GM12878 (cell line): ENCODE results near the gene MAP4. TPM values are rescaled to one million over a fixed set of nuclear protein-coding genes. Genes with fewer than 3 reads are reported as not detected.

ENCODE experiments used
- ATAC-seq: fragments of 200-7000 bp; cut with Tn5 transposase; 3 replicates; pipeline ENCODE4 v1.9.1; 2020; ENCODE audit warnings: mild to moderate bottlenecking, moderate library complexity
- BruUV-seq: library from RNA; stranded (reverse); fragments of 400-500 nt; replicated peaks from 2 replicates; lab custom pipeline; 2021; lab: Mats Ljungman, UMichigan
- CTCF ChIA-PET: fragments of 300-600 bp; sonication (Branson Sonifier 250); formaldehyde crosslinking; extraction: SDS; loops from one replicate; lab custom pipeline; 2021; ENCODE audit warnings: inconsistent platforms; lab: Yijun Ruan, JAX
- POLR2A ChIA-PET: fragments of 350-600 bp; formaldehyde crosslinking; extraction: SDS; loops from one replicate; lab custom pipeline; 2021; ENCODE audit warnings: inconsistent platforms; lab: Charles Lee
- RAD21 ChIA-PET: fragments of 300-600 bp; sonication (Branson Sonifier 250); formaldehyde crosslinking; loops from one replicate; lab custom pipeline; 2023; ENCODE audit warnings: antibody characterized with exemption; ENCODE audit not compliant: unreplicated experiment; lab: Charles Lee
- SMC1A ChIA-PET: fragments of 300-600 bp; sonication (Branson Sonifier 250); formaldehyde crosslinking; loops from one replicate; lab custom pipeline; 2023; ENCODE audit not compliant: unreplicated experiment, uncharacterized antibody; lab: Charles Lee
- DNase-seq: peaks from one replicate; pipeline ENCODE4 v3.0.0-alpha.2; 2011; ENCODE audit warnings: low read depth, low spot score
- FAIRE-seq: peaks from 3 replicates; lab custom pipeline; 2011; peaks lifted over from hg19 to GRCh38; lab: Jason Lieb, UNC
- H2AFZ ChIP-seq: 2 replicates; pipeline ENCODE4 v1.6.0; 2011; ENCODE audit warnings: low read depth, low read length, control low read depth; ENCODE audit not compliant: control insufficient read depth
- H3K27ac ChIP-seq: 2 replicates; pipeline ENCODE4 v1.5.1; 2011; ENCODE audit warnings: control low read depth; ENCODE audit not compliant: control insufficient read depth, insufficient read depth
- H3K27me3 ChIP-seq, 2 experiments: replicated peaks in 1 of 2; 2 replicates each; pipeline versions ENCODE4 v1.6.0 to v1.6.1; 2011; ENCODE audit warnings: low read length in 1 of 2; ENCODE audit not compliant: control insufficient read depth in 2 of 2, insufficient read depth in 2 of 2
- H3K36me3 ChIP-seq, 2 experiments: 2 replicates each; pipeline ENCODE4 v1.5.1; 2011; ENCODE audit warnings: low read length in 1 of 2; ENCODE audit not compliant: control insufficient read depth in 2 of 2, insufficient read depth in 2 of 2
- H3K4me1 ChIP-seq: 2 replicates; pipeline ENCODE4 v1.6.1; 2011; ENCODE audit warnings: mild to moderate bottlenecking, low read length, moderate library complexity, mixed read lengths; ENCODE audit not compliant: control insufficient read depth, insufficient read depth
- H3K4me2 ChIP-seq: 2 replicates; pipeline ENCODE4 v1.6.0; 2011; ENCODE audit warnings: control low read depth; ENCODE audit not compliant: control insufficient read depth, insufficient read depth
- H3K4me3 ChIP-seq: fragments of 200-600 bp; sonication (generic); 2 replicates; pipeline ENCODE4 v1.5.1; 2016
- H3K79me2 ChIP-seq: 2 replicates; pipeline ENCODE4 v1.6.0; 2011; ENCODE audit warnings: low read length; ENCODE audit not compliant: control insufficient read depth, insufficient read depth
- H3K9ac ChIP-seq: 2 replicates; pipeline ENCODE4 v1.8.0; 2011; ENCODE audit warnings: low read length, control low read depth, mixed read lengths; ENCODE audit not compliant: control insufficient read depth, insufficient read depth
- H3K9me3 ChIP-seq: replicated peaks from 3 replicates; pipeline ENCODE4 v1.5.1; 2011; ENCODE audit warnings: mild to moderate bottlenecking, low read length; ENCODE audit not compliant: control insufficient read depth, insufficient read depth
- H4K20me1 ChIP-seq: 2 replicates; pipeline ENCODE4 v1.6.0; 2011; ENCODE audit not compliant: control insufficient read depth, insufficient read depth
- EGR1 ChIP-seq, 2 experiments: IDR thresholded peaks; 1 replicate in 1 of 2; 2 replicates in 1 of 2; pipeline ENCODE4 v1.6.1; 2011 to 2012; ENCODE audit warnings: low read depth in 2 of 2, low read length in 2 of 2, borderline replicate concordance in 1 of 2, mild to moderate bottlenecking in 1 of 2, moderate library complexity in 1 of 2
- MYC ChIP-seq: IDR thresholded peaks from 2 replicates; pipeline ENCODE4 v1.6.1; 2011; ENCODE audit warnings: mild to moderate bottlenecking, low read length, moderate library complexity, inconsistent platforms; ENCODE audit not compliant: insufficient read depth, insufficient replicate concordance, insufficient read length, severe bottlenecking
- NBN ChIP-seq: fragments of 450-650 bp; IDR thresholded peaks from 2 replicates; pipeline ENCODE4 v1.6.1; 2016
- POLR2AphosphoS2 ChIP-seq: IDR thresholded peaks from 2 replicates; pipeline ENCODE4 v1.6.1; 2011; ENCODE audit warnings: low read depth, mild to moderate bottlenecking, low read length, improper control_type of control experiment, moderate library complexity
- RCOR1 ChIP-seq: conservative IDR thresholded peaks from 2 replicates; pipeline ENCODE4 v1.6.1; 2012; ENCODE audit warnings: low read depth, low read length, improper control_type of control experiment
- SUZ12 ChIP-seq: fragments of 200-600 bp; sonication (generic); IDR thresholded peaks from one replicate; pipeline ENCODE4 v1.6.1; 2018; ENCODE audit warnings: antibody characterized with exemption, mild to moderate bottlenecking; ENCODE audit not compliant: unreplicated experiment
- ZNF384 ChIP-seq: IDR thresholded peaks from 2 replicates; pipeline ENCODE4 v1.6.1; 2012; ENCODE audit warnings: low read depth, mild to moderate bottlenecking, low read length, improper control_type of control experiment, borderline replicate concordance
- WGBS: methylation state at CpG from one replicate; pipeline ENCODE4 v1.1.6; 2016; ENCODE audit warnings: low lambda C conversion rate; ENCODE audit not compliant: insufficient replicate concordance, insufficient coverage; ENCODE audit errors: missing lambda C conversion rate; 5-methylcytosine and 5-hydroxymethylcytosine counted together
- in situ Hi-C: fragments of 300-500 bp; cut with MboI; formaldehyde crosslinking; loops from 9 replicates; pipeline ENCODE4 v1.14.3; 2018; ENCODE audit warnings: mixed read lengths
- intact Hi-C: fragments of 100-400 bp; cut with micrococcal nuclease; formaldehyde crosslinking; loops from one replicate; pipeline ENCODE4 v1.14.2; 2022; ENCODE audit not compliant: unreplicated experiment
- polyA plus RNA-seq, 11 experiments: library from polyadenylated mRNA; depleted of rRNA in 4 of 11; unstranded in 6 of 11; stranded (reverse) in 5 of 11; fragments of >200 nt; fragmentation: Nextera tagmentation in 4 of 11; fragmentation: Illumina TruSeq in 1 of 11; extraction: Ambion mirVana in 4 of 11; extraction: Trizol in 1 of 11; gene quantifications; 1 replicate in 1 of 11; 2 replicates in 10 of 11; pipeline versions ENCODE4 v1.2.1 to v1.2.3, GENCODE V29; 2011 to 2016; ENCODE audit warnings: inconsistent platforms in 2 of 11, missing spikeins in 2 of 11, low read depth in 1 of 11
- total RNA-seq, 4 experiments: library from RNA; depleted of rRNA in 3 of 4; stranded (reverse); fragments of >200 nt in 3 of 4; fragmentation: Illumina TruSeq in 1 of 4; extraction: Trizol in 1 of 4; gene quantifications; 2 replicates each; pipeline versions ENCODE4 v1.2.1 to v1.2.3, GENCODE V29; 2013 to 2021

The MAP4 gene
- total and polyA plus RNA-seq, 10 of the 15 experiments (the other 5 are each of a cell fraction or from before 2014, with no cell fraction given), result 22.2 to 145 (median 47.2) TPM

GRCh38 chr3:48002787-48003186 is 13.4 kb downstream of the MAP4 start:
- ChIA-PET RAD21 (interaction anchor here (1.6 kb wide), 1 partner anchor 88 kb away, joined by 5 read pairs; no protein-coding TSS in a partner anchor), SMC1A (interaction anchor here (0.6 to 2.0 kb wide), 4 partner anchors 26 to 149 kb away, joined by 3 to 6 read pairs (median 3); no protein-coding TSS in a partner anchor), POLR2A (no interaction called here), CTCF (interaction anchor here (0.7 to 2.0 kb wide), 4 partner anchors 10 to 177 kb away, joined by 3 to 6 read pairs (median 4); no protein-coding TSS in a partner anchor)
- H3K27me3 ChIP-seq, result no peaks in the 10 kb centered on the region
- BruUV-seq, result no TSS peak
- H4K20me1 ChIP-seq, result no peaks in the 10 kb centered on the region; the same call in 1 of the 2 replicates
- H3K4me2 ChIP-seq, result no peak overlapping the region
- FAIRE-seq (no peak), DNase-seq (no peak), ATAC-seq (no peak)
- in situ Hi-C loops, result no loop called here
- H3K4me1 ChIP-seq, result no peaks in the 10 kb centered on the region
- no peak overlapping the region for H3K9ac ChIP-seq
- no peak overlapping the region for H3K27ac ChIP-seq
- H3K36me3 ChIP-seq, result no peaks in the 10 kb centered on the region
- intact Hi-C loops, result no loop called here
- no peak overlapping the region for H2AFZ ChIP-seq
- H3K79me2 ChIP-seq, result no peaks in the 10 kb centered on the region; the same call in none of the 2 replicates
- H3K4me3 ChIP-seq, result no peak overlapping the region
- 98% methylated on average over 5 of the region's 5 CpGs for WGBS
- no peak for TF ChIP-seq RCOR1
- no peak for TF ChIP-seq NBN
- TF ChIP-seq ZNF384, result no peak
- TF ChIP-seq SUZ12, result no peak
- TF ChIP-seq, all 136 proteins: peak for 0
- no peaks in the 10 kb centered on the region for H3K9me3 ChIP-seq

- Histone ChIP-seq H3K36me3 (no peaks in the 10 kb centered on the region), H3K9ac (no peak overlapping the region), H3K4me1 (no peaks in the 10 kb centered on the region), H3K27me3 (no peaks in the 10 kb centered on the region), H3K79me2 (no peaks in the 10 kb centered on the region; the same call in none of the 2 replicates), H3K4me2 (no peak overlapping the region), H4K20me1 (no peaks in the 10 kb centered on the region; the same call in 1 of the 2 replicates), H3K27ac (no peak overlapping the region), H3K4me3 (no peak overlapping the region), H3K9me3 (no peaks in the 10 kb centered on the region), H2AFZ (no peak overlapping the region)
- BruUV-seq, result no TSS peak
- ChIA-PET SMC1A (interaction anchor here (0.6 to 2.0 kb wide), 3 partner anchors 25 to 149 kb away, joined by 3 to 6 read pairs (median 3); no protein-coding TSS in a partner anchor), CTCF (interaction anchor here (0.6 to 4.5 kb wide), 7 partner anchors 11 to 156 kb away, joined by 3 to 27 read pairs (median 5); no protein-coding TSS in a partner anchor), POLR2A (no interaction called here), RAD21 (interaction anchor here (0.5 to 1.0 kb wide), 2 partner anchors 88 to 164 kb away, joined by 3 read pairs; no protein-coding TSS in a partner anchor)
- TF ChIP-seq POLR2AphosphoS2, result no peak
- TF ChIP-seq MYC, result no peak
- TF ChIP-seq EGR1 (IDR thresholded peaks at IDR 0.05; ENCODE audit: borderline replicate concordance in 1 of 2, low read depth in 2 of 2, low read length in 2 of 2), result no peak
- WGBS, result 70% methylated on average over 4 of the region's 4 CpGs
- ATAC-seq (no peak), DNase-seq (no peak), FAIRE-seq (no peak)
- in situ Hi-C loops (no loop called here), intact Hi-C loops (no loop called here)
Measured at GRCh38 chr3:48001991-48002390, 14.2 kb downstream of the MAP4 start.
